Measurements from ENCODE around the gene COL16A1. TPM values are rescaled to one million over a fixed set of nuclear protein-coding genes. Genes with fewer than 3 reads are reported as not detected.

The COL16A1 gene
- total and polyA plus RNA-seq, 2 of the 13 experiments (the other 11 are each of a cell fraction or from before 2014, with no cell fraction given): 4.3 to 12.2 TPM

DNA sequence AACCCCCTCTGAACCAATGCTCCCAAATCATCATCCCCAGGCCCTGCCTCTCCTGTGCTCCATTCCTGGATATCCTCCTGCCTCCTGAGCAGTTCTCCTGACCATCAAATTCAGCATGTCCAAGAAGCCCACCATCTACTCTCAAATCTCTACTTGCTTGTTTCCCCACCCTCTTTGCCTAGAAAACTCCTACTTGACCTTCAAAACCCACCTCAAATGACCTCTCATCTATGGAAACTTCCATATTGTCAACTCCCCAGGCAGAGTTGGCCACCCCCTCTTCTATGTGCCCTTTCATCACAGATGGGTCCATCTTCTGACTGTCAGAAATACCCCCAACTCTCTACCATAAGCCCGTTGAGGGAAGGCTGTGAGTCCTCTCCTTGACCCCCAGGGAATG lies 43.5 kb upstream of the COL16A1 start:
- Histone ChIP-seq H3K79me2 (ENCODE audit: insufficient read depth, low read length) (no peaks in the 10 kb centered on the region), H3K4me3 (replicated peaks in 1 of 3; ENCODE audit: insufficient read depth in 1 of 3, low read depth in 2 of 3, low read length in 3 of 3) (no peak overlapping the region), H3K4me1 (ENCODE audit: insufficient read depth, low read length) (0 out of 2 replicates have a peak, but pooled peaks cover 7% of the 10 kb centered on the region), H3K27ac (ENCODE audit: extremely low read length, insufficient read depth, low read length) (no peak overlapping the region), H3K9ac (ENCODE audit: insufficient read depth, low read depth, low read length) (no peak overlapping the region), H3K36me3 (replicated peaks in 1 of 2; ENCODE audit: control insufficient read depth in 1 of 2, insufficient read depth in 2 of 2, low read length in 2 of 2) (no peaks in the 10 kb centered on the region), H3K4me2 (ENCODE audit: low read depth, low read length) (no peak overlapping the region), H4K20me1 (ENCODE audit: insufficient read depth, low read length) (no peaks in the 10 kb centered on the region), H3K9me3 (ENCODE audit: low read length) (no peaks in the 10 kb centered on the region), H3K27me3 (ENCODE audit: control insufficient read depth in 1 of 2, insufficient read depth in 2 of 2, low read length in 2 of 2) (peaks cover 0 to 51% of the 10 kb centered on the region in 2 experiments; a peak in 3 of 5 replicates), H2AFZ (ENCODE audit: low read length) (no peak overlapping the region)
- ATAC-seq: no peak
- DNase-seq (ENCODE audit: low spot score): no peak
- ChIA-PET POLR2A (no interaction called here), CTCF (ENCODE audit: low intra/inter-chr PET ratio, low total read pairs) (no interaction called here)
- no TSS peak for BruUV-seq (replicated peaks)
- TF ChIP-seq FLYWCH1 (CRISPR knock-in tag; IDR thresholded peaks at IDR 0.05) (no peak), FOSL1 (CRISPR knock-in tag; IDR thresholded peaks at IDR 0.05; ENCODE audit: borderline replicate concordance) (no peak)
- TF ChIP-seq, protein P1, sequence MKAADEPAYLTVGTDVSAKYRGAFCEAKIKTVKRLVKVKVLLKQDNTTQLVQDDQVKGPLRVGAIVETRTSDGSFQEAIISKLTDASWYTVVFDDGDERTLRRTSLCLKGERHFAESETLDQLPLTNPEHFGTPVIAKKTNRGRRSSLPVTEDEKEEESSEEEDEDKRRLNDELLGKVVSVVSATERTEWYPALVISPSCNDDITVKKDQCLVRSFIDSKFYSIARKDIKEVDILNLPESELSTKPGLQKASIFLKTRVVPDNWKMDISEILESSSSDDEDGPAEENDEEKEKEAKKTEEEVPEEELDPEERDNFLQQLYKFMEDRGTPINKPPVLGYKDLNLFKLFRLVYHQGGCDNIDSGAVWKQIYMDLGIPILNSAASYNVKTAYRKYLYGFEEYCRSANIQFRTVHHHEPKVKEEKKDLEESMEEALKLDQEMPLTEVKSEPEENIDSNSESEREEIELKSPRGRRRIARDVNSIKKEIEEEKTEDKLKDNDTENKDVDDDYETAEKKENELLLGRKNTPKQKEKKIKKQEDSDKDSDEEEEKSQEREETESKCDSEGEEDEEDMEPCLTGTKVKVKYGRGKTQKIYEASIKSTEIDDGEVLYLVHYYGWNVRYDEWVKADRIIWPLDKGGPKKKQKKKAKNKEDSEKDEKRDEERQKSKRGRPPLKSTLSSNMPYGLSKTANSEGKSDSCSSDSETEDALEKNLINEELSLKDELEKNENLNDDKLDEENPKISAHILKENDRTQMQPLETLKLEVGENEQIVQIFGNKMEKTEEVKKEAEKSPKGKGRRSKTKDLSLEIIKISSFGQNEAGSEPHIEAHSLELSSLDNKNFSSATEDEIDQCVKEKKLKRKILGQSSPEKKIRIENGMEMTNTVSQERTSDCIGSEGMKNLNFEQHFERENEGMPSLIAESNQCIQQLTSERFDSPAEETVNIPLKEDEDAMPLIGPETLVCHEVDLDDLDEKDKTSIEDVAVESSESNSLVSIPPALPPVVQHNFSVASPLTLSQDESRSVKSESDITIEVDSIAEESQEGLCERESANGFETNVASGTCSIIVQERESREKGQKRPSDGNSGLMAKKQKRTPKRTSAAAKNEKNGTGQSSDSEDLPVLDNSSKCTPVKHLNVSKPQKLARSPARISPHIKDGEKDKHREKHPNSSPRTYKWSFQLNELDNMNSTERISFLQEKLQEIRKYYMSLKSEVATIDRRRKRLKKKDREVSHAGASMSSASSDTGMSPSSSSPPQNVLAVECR (CRISPR knock-in tag; IDR thresholded peaks at IDR 0.05; ENCODE audit: borderline replicate concordance): no peak
- TF ChIP-seq, protein P2, sequence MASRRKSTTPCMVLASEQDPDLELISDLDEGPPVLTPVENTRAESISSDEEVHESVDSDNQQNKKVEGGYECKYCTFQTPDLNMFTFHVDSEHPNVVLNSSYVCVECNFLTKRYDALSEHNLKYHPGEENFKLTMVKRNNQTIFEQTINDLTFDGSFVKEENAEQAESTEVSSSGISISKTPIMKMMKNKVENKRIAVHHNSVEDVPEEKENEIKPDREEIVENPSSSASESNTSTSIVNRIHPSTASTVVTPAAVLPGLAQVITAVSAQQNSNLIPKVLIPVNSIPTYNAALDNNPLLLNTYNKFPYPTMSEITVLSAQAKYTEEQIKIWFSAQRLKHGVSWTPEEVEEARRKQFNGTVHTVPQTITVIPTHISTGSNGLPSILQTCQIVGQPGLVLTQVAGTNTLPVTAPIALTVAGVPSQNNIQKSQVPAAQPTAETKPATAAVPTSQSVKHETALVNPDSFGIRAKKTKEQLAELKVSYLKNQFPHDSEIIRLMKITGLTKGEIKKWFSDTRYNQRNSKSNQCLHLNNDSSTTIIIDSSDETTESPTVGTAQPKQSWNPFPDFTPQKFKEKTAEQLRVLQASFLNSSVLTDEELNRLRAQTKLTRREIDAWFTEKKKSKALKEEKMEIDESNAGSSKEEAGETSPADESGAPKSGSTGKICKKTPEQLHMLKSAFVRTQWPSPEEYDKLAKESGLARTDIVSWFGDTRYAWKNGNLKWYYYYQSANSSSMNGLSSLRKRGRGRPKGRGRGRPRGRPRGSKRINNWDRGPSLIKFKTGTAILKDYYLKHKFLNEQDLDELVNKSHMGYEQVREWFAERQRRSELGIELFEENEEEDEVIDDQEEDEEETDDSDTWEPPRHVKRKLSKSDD (CRISPR knock-in tag; IDR thresholded peaks at IDR 0.05; ENCODE audit: low read depth): no peak
- intact Hi-C loops (cut with micrococcal nuclease; ENCODE audit: unreplicated experiment): no loop called here
- no peak for FAIRE-seq
- 0% methylated on average over 1 of the region's 1 CpG for WGBS (ENCODE audit: low lambda C conversion rate)
- in situ Hi-C loops (cut with HindIII; ENCODE audit: extremely low pct_ligation_motif_present, low pct_unique_long_range_greater_than_20kb): no loop called here
